ENCODE results near the gene IL17RD.
A peak's percentile ranks its signal among the peaks of the same experiment; 100 is the strongest.

IL17RD gene

DNA sequence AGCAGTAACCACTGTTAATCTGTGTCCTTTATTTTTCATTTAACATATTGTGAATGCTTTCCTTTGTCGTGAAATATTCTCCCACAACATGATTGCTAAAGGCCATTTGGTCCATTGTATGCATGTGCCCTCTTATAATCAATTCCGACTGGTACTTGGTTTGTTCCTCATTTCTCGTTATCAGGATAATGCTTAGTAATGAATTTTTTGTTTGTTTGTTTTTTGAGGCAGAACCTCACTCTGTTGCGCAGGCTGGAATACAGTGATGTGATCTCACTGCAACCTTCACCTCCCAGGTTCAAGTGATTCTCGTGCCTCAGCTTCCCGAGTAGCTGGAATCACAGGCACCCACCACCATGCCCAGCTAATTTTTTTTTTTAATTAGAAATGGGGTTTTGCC, 82.7 kb downstream of the IL17RD start:
- TF ChIP-seq, protein P1, sequence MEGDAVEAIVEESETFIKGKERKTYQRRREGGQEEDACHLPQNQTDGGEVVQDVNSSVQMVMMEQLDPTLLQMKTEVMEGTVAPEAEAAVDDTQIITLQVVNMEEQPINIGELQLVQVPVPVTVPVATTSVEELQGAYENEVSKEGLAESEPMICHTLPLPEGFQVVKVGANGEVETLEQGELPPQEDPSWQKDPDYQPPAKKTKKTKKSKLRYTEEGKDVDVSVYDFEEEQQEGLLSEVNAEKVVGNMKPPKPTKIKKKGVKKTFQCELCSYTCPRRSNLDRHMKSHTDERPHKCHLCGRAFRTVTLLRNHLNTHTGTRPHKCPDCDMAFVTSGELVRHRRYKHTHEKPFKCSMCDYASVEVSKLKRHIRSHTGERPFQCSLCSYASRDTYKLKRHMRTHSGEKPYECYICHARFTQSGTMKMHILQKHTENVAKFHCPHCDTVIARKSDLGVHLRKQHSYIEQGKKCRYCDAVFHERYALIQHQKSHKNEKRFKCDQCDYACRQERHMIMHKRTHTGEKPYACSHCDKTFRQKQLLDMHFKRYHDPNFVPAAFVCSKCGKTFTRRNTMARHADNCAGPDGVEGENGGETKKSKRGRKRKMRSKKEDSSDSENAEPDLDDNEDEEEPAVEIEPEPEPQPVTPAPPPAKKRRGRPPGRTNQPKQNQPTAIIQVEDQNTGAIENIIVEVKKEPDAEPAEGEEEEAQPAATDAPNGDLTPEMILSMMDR (IDR thresholded peaks at IDR 0.05; ENCODE audit: low read depth, low read length) = no peak
- no peak overlapping the region for H3K4me3 ChIP-seq (ENCODE audit: low read depth, low read length)

DNA sequence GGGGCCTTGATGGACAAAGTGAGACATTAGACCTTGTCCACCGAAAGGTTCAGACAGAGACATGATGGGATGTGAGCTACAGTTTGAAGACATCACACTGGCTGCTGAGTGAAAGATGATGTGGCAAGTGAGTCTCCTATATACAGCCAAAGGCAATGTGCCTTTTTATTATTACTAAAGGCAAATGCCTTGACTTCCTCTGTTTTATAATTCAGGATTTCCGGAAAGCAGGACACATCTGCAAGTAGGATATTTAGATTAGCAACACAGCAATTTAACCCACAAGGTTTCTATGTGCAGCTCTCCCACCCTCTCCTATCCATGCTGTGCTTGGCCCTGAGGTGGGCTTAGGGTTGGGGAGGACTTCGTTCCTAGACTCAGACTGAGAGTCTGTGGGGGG, 84.0 kb downstream of the IL17RD start:
- no peak overlapping the region for H3K4me3 ChIP-seq (ENCODE audit: low read depth, low read length)
- TF ChIP-seq, protein P1 (IDR thresholded peaks at IDR 0.05; ENCODE audit: low read depth, low read length) = no peak

DNA sequence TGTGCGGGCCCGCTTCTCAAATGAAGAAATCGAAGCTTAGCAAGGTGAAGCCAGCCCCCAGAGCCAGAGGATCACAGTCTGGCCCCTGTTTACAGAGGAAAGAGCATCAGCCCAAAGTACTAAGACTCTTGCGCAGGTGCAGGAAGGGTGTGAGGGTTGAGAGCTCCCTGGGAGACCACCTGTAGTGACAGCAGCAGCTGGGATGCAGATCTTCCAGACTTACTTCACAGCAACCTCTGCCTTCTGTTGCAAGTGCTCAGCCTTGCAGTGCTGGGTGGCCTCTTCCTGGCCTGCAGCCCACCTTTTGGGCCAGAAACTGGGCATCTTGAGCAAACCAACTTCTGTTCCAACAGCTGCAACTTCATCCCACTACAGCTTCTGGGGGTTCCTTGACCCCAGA, 85.0 kb downstream of the IL17RD start:
- H3K4me3 ChIP-seq (ENCODE audit: low read depth, low read length) = no peak overlapping the region
- TF ChIP-seq, protein P1 (IDR thresholded peaks at IDR 0.05; ENCODE audit: low read depth, low read length) = no peak

DNA sequence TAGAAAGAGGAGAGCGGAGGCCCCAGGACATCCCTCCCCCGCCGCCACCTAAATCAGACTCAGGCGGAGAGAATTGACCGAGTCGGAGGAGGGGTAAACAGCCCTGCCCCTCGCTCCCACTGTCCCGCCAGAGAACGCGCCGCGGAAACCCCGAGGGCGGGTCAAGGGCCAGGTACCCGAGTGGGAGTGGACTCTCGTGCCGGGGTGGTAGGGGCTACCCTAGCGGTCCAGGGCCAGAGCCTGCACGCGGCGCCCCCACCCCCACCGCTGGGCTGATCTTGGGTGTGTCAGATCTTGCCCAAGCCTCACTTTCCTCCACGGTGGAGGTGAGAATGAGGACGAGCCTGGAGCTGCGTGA, 85.7 kb downstream of the IL17RD start:
- TF ChIP-seq, protein P1 (IDR thresholded peaks at IDR 0.05; ENCODE audit: low read depth, low read length) = no peak
- H3K4me3 ChIP-seq (ENCODE audit: low read depth, low read length) = peak overlapping the region; percentile 37; the same call in 1 of the 2 replicates

DNA sequence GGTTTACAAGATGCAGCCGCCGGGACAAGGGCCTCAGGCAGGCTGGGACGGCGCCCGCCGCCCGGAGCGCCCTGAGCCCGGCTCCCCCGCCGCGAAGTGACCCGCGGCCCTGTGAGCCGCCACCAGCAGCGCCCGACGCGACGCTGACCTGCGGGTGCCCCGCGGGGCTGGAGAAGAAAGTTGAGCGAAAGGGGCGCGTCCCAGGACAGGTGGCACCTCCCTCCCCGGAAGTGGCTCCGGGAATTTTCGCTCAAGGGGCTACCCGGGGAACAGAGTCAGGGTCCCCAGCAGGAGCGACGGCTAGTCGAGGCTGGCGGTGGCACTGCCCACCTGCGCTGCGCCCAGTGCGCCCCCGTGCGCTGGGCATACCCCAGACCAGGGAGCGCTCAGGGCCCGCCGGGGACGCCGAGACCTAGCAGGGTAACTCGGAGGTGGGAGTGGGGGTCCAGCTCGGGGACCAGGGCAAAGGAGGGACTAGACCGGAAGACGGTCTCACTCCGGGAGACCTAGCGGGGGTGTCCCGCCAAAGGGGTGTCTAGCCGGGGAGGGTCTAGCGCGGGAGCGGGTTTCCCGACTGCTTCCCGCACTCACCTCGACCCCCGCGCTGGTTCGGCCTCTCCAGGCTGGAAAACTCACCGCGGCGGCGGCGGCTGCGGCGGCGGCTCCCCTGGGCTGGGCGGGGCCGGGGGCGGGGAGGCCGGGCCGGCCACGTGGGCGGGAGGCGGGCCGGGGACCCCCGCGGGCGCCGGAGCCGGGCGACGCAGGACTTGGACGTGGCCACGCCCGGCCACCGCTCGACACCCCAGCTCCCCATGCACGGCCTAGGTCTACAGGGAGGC, 86.3 kb downstream of the IL17RD start:
- peak overlapping the region; percentile 47 for H3K4me3 ChIP-seq (ENCODE audit: low read depth, low read length)
- TF ChIP-seq, protein P1 (IDR thresholded peaks at IDR 0.05; ENCODE audit: low read depth, low read length) = no peak

DNA sequence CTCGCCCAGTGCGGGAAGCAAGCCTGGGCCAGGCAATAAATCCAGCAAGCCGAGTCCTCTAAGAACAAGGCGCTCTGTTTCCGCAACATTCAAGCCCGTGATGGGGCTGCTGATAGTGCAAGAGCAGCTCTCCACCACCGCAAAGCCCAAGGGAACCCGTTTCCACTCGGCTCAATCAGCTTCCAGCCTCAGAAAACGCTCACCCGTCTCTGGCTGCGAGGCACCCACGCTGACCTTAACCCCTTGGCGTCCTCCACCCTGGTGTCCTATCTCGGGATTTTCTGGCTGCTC, 86.9 kb downstream of the IL17RD start:
- no peak overlapping the region for H3K4me3 ChIP-seq (ENCODE audit: low read depth, low read length)
- TF ChIP-seq, protein P1 (IDR thresholded peaks at IDR 0.05; ENCODE audit: low read depth, low read length) = no peak

DNA sequence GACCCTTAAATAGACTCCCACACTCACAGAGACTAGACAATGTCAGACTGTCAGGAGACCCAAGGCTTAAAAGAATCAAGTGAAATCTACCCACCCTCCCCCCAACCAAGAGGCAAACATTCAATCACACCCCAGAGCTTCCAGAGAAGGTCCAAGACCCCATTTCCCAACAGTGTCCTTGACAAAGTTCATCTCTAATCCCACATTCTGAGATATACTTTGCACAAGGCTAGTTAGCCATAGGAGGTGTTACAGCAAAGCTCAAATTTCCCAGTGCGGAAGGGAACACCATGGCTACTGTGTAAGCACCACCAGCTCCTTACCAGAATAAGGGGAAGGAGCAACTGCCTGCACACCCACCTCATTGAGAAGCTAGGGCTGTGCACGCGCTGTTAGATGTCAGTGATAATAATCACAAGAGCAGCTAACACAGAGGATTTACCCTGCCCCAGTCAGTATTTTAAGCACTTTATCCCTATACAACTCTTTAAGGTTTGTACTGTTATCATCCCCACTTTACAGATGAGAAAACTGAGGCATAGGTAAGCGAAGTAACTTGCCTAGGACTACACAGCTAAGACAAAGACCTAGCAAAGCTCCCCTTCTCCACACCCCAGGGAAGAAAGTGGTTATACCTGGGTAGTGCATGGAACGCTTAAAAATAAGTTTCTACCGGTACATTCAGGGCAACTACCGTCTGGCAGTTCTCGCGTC, 87.4 kb downstream of the IL17RD start:
- no peak overlapping the region for H3K4me3 ChIP-seq (ENCODE audit: low read depth, low read length)
- TF ChIP-seq, protein P1 (IDR thresholded peaks at IDR 0.05; ENCODE audit: low read depth, low read length) = no peak

Measured in WI38 (cell line).